Small intestine (tissue), 7 donors: ENCODE measurements around the gene PRKCE. TPM values are rescaled to one million over a fixed set of nuclear protein-coding genes. Genes with fewer than 3 reads are reported as not detected.

Experiments
- DNase-seq, 2 donors: peaks; one replicate each; pipeline versions ENCODE4 v3.0.0 to v3.0.0-alpha.2; 2013
- FAIRE-seq: peaks from 2 replicates; lab custom pipeline; 2012; peaks lifted over from hg19 to GRCh38; lab: Jason Lieb, UNC
- H3K27ac ChIP-seq, 3 donors: one replicate each; pipeline ENCODE4 v1.5.1; 2013; ENCODE audit warnings: low read length in 2 of 3, mild to moderate bottlenecking in 2 of 3, control low read depth in 1 of 3, inconsistent platforms in 1 of 3, low read depth in 1 of 3, moderate library complexity in 1 of 3
- H3K27me3 ChIP-seq, 3 donors: one replicate each; pipeline ENCODE4 v1.6.1; 2013; ENCODE audit warnings: low read length in 3 of 3, inconsistent platforms in 1 of 3; ENCODE audit not compliant: control insufficient read depth in 3 of 3, insufficient read depth in 3 of 3
- H3K36me3 ChIP-seq, 3 donors: one replicate each; pipeline ENCODE4 v1.6.1; 2013; ENCODE audit warnings: low read length in 3 of 3, inconsistent platforms in 1 of 3, low read depth in 1 of 3, mild to moderate bottlenecking in 1 of 3, moderate library complexity in 1 of 3; ENCODE audit not compliant: control insufficient read depth in 3 of 3, insufficient read depth in 2 of 3
- H3K4me1 ChIP-seq, 3 donors: one replicate each; pipeline ENCODE4 v1.6.1; 2013; ENCODE audit warnings: low read length in 2 of 3, inconsistent platforms in 1 of 3, low read depth in 1 of 3, mild to moderate bottlenecking in 1 of 3, moderate library complexity in 1 of 3; ENCODE audit not compliant: control insufficient read depth in 3 of 3, insufficient read depth in 2 of 3
- H3K4me3 ChIP-seq, 3 donors: one replicate each; pipeline ENCODE4 v1.5.1; 2013; ENCODE audit warnings: low read length in 3 of 3, control low read depth in 1 of 3, inconsistent platforms in 1 of 3, low read depth in 1 of 3, mild to moderate bottlenecking in 1 of 3, moderate library complexity in 1 of 3
- H3K9me3 ChIP-seq, 2 donors: one replicate each; pipeline ENCODE4 v1.6.1; 2013; ENCODE audit warnings: low read depth in 1 of 2, low read length in 1 of 2; ENCODE audit not compliant: control insufficient read depth in 2 of 2, insufficient read depth in 1 of 2
- WGBS, 3 donors: extraction: QIAGEN DNeasy Blood & Tissue Kit; methylation state at CpG; one replicate each; pipeline ENCODE4 v1.1.7; 2013; 5-methylcytosine and 5-hydroxymethylcytosine counted together
- polyA plus RNA-seq, 4 donors: library from polyadenylated mRNA; stranded (reverse) in 3 of 4; unstranded in 1 of 4; fragments of 200-250 nt in 3 of 4; fragments of 120-200 nt in 1 of 4; gene quantifications; one replicate each; pipeline versions ENCODE4 v1.2.1 to v1.2.3, GENCODE V29; 2013
- donor health status: healthy with polysubstance abuse.
- donor health status: control.
- donor health status: control.
- donor health status: Bipolar disorder and iron deficiency.
- donor health status: healthy.

PRKCE gene
- polyA plus RNA-seq, 4 donors, result 2.2 to 7.1 (median 5.4) TPM

- 75 to 81% (median 76%) methylated on average over 3 of the region's 3 CpGs for WGBS, 3 donors
- Histone ChIP-seq H3K27me3 (no peaks in the 10 kb centered on the region), H3K27ac (no peak overlapping the region), H3K9me3 (peaks cover 0 to 4% of the 10 kb centered on the region in 2 donors), H3K4me3 (no peak overlapping the region), H3K4me1 (peaks cover 0 to 18% (median 0%) of the 10 kb centered on the region in 3 donors), H3K36me3 (peaks cover 0 to 9% (median 2%) of the 10 kb centered on the region in 3 donors)
- no peak for DNase-seq
- FAIRE-seq, result no peak
Observed at GRCh38 chr2:45994060-45994459, 342.6 kb downstream of the PRKCE start.

GRCh38 chr2:46000660-46001059 is 349.2 kb downstream of the PRKCE start:
- Histone ChIP-seq H3K4me1 (peaks cover 3 to 50% (median 3%) of the 10 kb centered on the region in 3 donors), H3K36me3 (peaks cover 0 to 9% (median 4%) of the 10 kb centered on the region in 3 donors), H3K4me3 (no peak overlapping the region), H3K9me3 (peaks cover 0 to 7% of the 10 kb centered on the region in 2 donors), H3K27me3 (no peaks in the 10 kb centered on the region), H3K27ac (peak overlapping the region in 2 of 3 donors; percentile 18 to 43)
- WGBS, 3 donors, result 78 to 93% (median 86%) methylated on average over 5 of the region's 5 CpGs
- FAIRE-seq, result no peak
- no peak for DNase-seq

- Histone ChIP-seq H3K27me3 (no peaks in the 10 kb centered on the region), H3K36me3 (peaks cover 0 to 9% (median 4%) of the 10 kb centered on the region in 3 donors), H3K9me3 (peaks cover 0 to 6% of the 10 kb centered on the region in 2 donors), H3K4me3 (no peak overlapping the region), H3K4me1 (peaks cover 3 to 56% (median 3%) of the 10 kb centered on the region in 3 donors), H3K27ac (peak overlapping the region in 2 of 3 donors; percentile 81 to 86)
- WGBS, 3 donors, result 83 to 95% (median 90%) methylated on average over 7 of the region's 7 CpGs
- no peak for FAIRE-seq
- DNase-seq, result no peak
Observed at GRCh38 chr2:46001290-46001689, 349.8 kb downstream of the PRKCE start.

- FAIRE-seq (no peak), DNase-seq (peak; percentile 55 to 81)
- peaks cover 0 to 9% (median 4%) of the 10 kb centered on the region in 3 donors for H3K36me3 ChIP-seq
- H3K9me3 ChIP-seq, result peaks cover 0 to 6% of the 10 kb centered on the region in 2 donors
- WGBS, 3 donors, result 58 to 76% (median 69%) methylated on average over 8 of the region's 8 CpGs
- no peaks in the 10 kb centered on the region for H3K27me3 ChIP-seq
- H3K4me1 ChIP-seq, result peaks cover 3 to 60% (median 3%) of the 10 kb centered on the region in 3 donors
- peak overlapping the region in 2 of 3 donors; percentile 9 to 81 for H3K27ac ChIP-seq
- H3K4me3 ChIP-seq, result no peak overlapping the region
Observed at GRCh38 chr2:46001741-46002506, 350.4 kb downstream of the PRKCE start.

GRCh38 chr2:46002507-46002883 is 351.0 kb downstream of the PRKCE start:
- FAIRE-seq (no peak), DNase-seq (peak in 1 of 2 donors; percentile 21)
- Histone ChIP-seq H3K27me3 (no peaks in the 10 kb centered on the region), H3K9me3 (peaks cover 0 to 6% of the 10 kb centered on the region in 2 donors), H3K36me3 (peaks cover 0 to 12% (median 6%) of the 10 kb centered on the region in 3 donors), H3K4me1 (peaks cover 3 to 66% (median 3%) of the 10 kb centered on the region in 3 donors), H3K4me3 (no peak overlapping the region), H3K27ac (peak overlapping the region in 2 of 3 donors; percentile 9 to 81)
- 65 to 85% (median 66%) methylated on average over 1 of the region's 1 CpG for WGBS, 3 donors

GRCh38 chr2:46002947-46003346 is 351.5 kb downstream of the PRKCE start:
- peaks cover 0 to 13% (median 6%) of the 10 kb centered on the region in 3 donors for H3K36me3 ChIP-seq
- WGBS, 3 donors, result 89 to 100% (median 92%) methylated on average over 2 of the region's 2 CpGs
- H3K4me1 ChIP-seq, result peaks cover 3 to 68% (median 3%) of the 10 kb centered on the region in 3 donors
- DNase-seq, result no peak
- no peak overlapping the region for H3K4me3 ChIP-seq
- FAIRE-seq, result no peak
- H3K27ac ChIP-seq, result peak overlapping the region in 1 of 3 donors; percentile 81
- H3K27me3 ChIP-seq, result no peaks in the 10 kb centered on the region
- peaks cover 0 to 6% of the 10 kb centered on the region in 2 donors for H3K9me3 ChIP-seq

- Histone ChIP-seq H3K27me3 (no peaks in the 10 kb centered on the region), H3K27ac (peak overlapping the region in 1 of 3 donors; percentile 81), H3K4me1 (peaks cover 3 to 76% (median 3%) of the 10 kb centered on the region in 3 donors), H3K4me3 (no peak overlapping the region), H3K36me3 (peaks cover 0 to 13% (median 6%) of the 10 kb centered on the region in 3 donors), H3K9me3 (peaks cover 0 to 6% of the 10 kb centered on the region in 2 donors)
- no peak for FAIRE-seq
- peak in 1 of 2 donors; percentile 67 for DNase-seq
- 89 to 91% (median 90%) methylated on average over 9 of the region's 9 CpGs for WGBS, 3 donors
Observed at GRCh38 chr2:46003903-46004473, 352.5 kb downstream of the PRKCE start.

- DNase-seq (peak in 1 of 2 donors; percentile 81), FAIRE-seq (no peak)
- Histone ChIP-seq H3K27me3 (no peaks in the 10 kb centered on the region), H3K36me3 (peaks cover 0 to 10% (median 6%) of the 10 kb centered on the region in 3 donors), H3K9me3 (peaks cover 0 to 3% of the 10 kb centered on the region in 2 donors), H3K27ac (peak overlapping the region in 1 of 3 donors; percentile 74), H3K4me3 (no peak overlapping the region), H3K4me1 (peaks cover 0 to 66% (median 3%) of the 10 kb centered on the region in 3 donors)
- 84 to 90% (median 87%) methylated on average over 7 of the region's 7 CpGs for WGBS, 3 donors
Observed at GRCh38 chr2:46006473-46007025, 355.1 kb downstream of the PRKCE start.
